HUES6 (cell line): ENCODE data around the gene MCRS1.

Experiments used
- H3K27ac ChIP-seq: 2 replicates; pipeline ENCODE4 v1.7.0; 2013; ENCODE audit warnings: low read depth, mild to moderate bottlenecking, low read length, inconsistent platforms
- H3K27me3 ChIP-seq: 2 replicates; pipeline ENCODE4 v1.6.1; 2013; ENCODE audit warnings: low read length; ENCODE audit not compliant: control insufficient read depth, insufficient read depth
- H3K36me3 ChIP-seq: 2 replicates; pipeline ENCODE4 v1.6.1; 2013; ENCODE audit warnings: low read length; ENCODE audit not compliant: control insufficient read depth, insufficient read depth
- H3K4me1 ChIP-seq: 2 replicates; pipeline ENCODE4 v1.6.1; 2013; ENCODE audit warnings: low read length; ENCODE audit not compliant: control insufficient read depth, insufficient read depth
- H3K4me3 ChIP-seq: 2 replicates; pipeline ENCODE4 v1.5.1; 2013; ENCODE audit warnings: low read depth, low read length
- H3K9ac ChIP-seq: one replicate; pipeline ENCODE4 v1.6.1; 2013; ENCODE audit warnings: mild to moderate bottlenecking, low read length
- H3K9me3 ChIP-seq: 2 replicates; pipeline ENCODE4 v1.6.1; 2013; ENCODE audit warnings: low read depth, low read length; ENCODE audit not compliant: control insufficient read depth, insufficient read depth

The MCRS1 gene

GRCh38 chr12:49599961-49600360 lies 32.0 kb upstream of the MCRS1 start:
- Histone ChIP-seq H3K9me3 (no peaks in the 10 kb centered on the region), H3K4me3 (no peak overlapping the region), H3K36me3 (no peaks in the 10 kb centered on the region), H3K27me3 (no peaks in the 10 kb centered on the region), H3K9ac (no peak overlapping the region), H3K27ac (no peak overlapping the region), H3K4me1 (peaks cover 2% of the 10 kb centered on the region; the same call in 1 of the 2 replicates)

- Histone ChIP-seq H3K27ac (no peak overlapping the region), H3K9me3 (no peaks in the 10 kb centered on the region), H3K4me1 (no peaks in the 10 kb centered on the region), H3K4me3 (no peak overlapping the region), H3K36me3 (0 out of 2 replicates have a peak, but pooled peaks cover 2% of the 10 kb centered on the region), H3K27me3 (no peaks in the 10 kb centered on the region), H3K9ac (no peak overlapping the region)
Measured at GRCh38 chr12:49598527-49598926, 30.6 kb upstream of the MCRS1 start.

- H3K36me3 ChIP-seq: peaks cover 11% of the 10 kb centered on the region
- H3K9ac ChIP-seq: no peak overlapping the region
- no peaks in the 10 kb centered on the region for H3K4me1 ChIP-seq
- H3K27ac ChIP-seq: no peak overlapping the region
- H3K9me3 ChIP-seq: no peaks in the 10 kb centered on the region
- H3K27me3 ChIP-seq: no peaks in the 10 kb centered on the region
- no peak overlapping the region for H3K4me3 ChIP-seq
Measured at GRCh38 chr12:49588721-49589516, 21.0 kb upstream of the MCRS1 start.

- no peak overlapping the region for H3K27ac ChIP-seq
- H3K4me1 ChIP-seq: no peaks in the 10 kb centered on the region
- H3K36me3 ChIP-seq: peaks cover 17% of the 10 kb centered on the region
- H3K9me3 ChIP-seq: no peaks in the 10 kb centered on the region
- H3K27me3 ChIP-seq: no peaks in the 10 kb centered on the region
- H3K4me3 ChIP-seq: no peak overlapping the region
- H3K9ac ChIP-seq: no peak overlapping the region
Measured at GRCh38 chr12:49588281-49588680, 20.3 kb upstream of the MCRS1 start.

- no peak overlapping the region for H3K4me3 ChIP-seq
- H3K36me3 ChIP-seq: peaks cover 22% of the 10 kb centered on the region
- no peak overlapping the region for H3K9ac ChIP-seq
- no peaks in the 10 kb centered on the region for H3K9me3 ChIP-seq
- no peaks in the 10 kb centered on the region for H3K27me3 ChIP-seq
- H3K27ac ChIP-seq: no peak overlapping the region
- no peaks in the 10 kb centered on the region for H3K4me1 ChIP-seq
Measured at GRCh38 chr12:49587174-49587908, 19.4 kb upstream of the MCRS1 start.

- H3K36me3 ChIP-seq: peaks cover 20% of the 10 kb centered on the region
- no peak overlapping the region for H3K4me3 ChIP-seq
- no peak overlapping the region for H3K9ac ChIP-seq
- H3K27me3 ChIP-seq: no peaks in the 10 kb centered on the region
- no peaks in the 10 kb centered on the region for H3K9me3 ChIP-seq
- peaks cover 1% of the 10 kb centered on the region for H3K4me1 ChIP-seq
- H3K27ac ChIP-seq: no peak overlapping the region
Measured at GRCh38 chr12:49585477-49586459, 17.8 kb upstream of the MCRS1 start.

GRCh38 chr12:49584591-49584990 lies 16.6 kb upstream of the MCRS1 start:
- H3K36me3 ChIP-seq: peaks cover 20% of the 10 kb centered on the region
- no peak overlapping the region for H3K9ac ChIP-seq

GRCh38 chr12:49583366-49584094 lies 15.6 kb upstream of the MCRS1 start:
- H3K9ac ChIP-seq: no peak overlapping the region
- H3K27me3 ChIP-seq: no peaks in the 10 kb centered on the region
- no peak overlapping the region for H3K27ac ChIP-seq
- H3K4me1 ChIP-seq: peaks cover 6% of the 10 kb centered on the region
- no peaks in the 10 kb centered on the region for H3K9me3 ChIP-seq
- no peak overlapping the region for H3K4me3 ChIP-seq
- H3K36me3 ChIP-seq: peaks cover 20% of the 10 kb centered on the region

More at GRCh38 chr12:49584591-49584990, 16.6 kb upstream of the MCRS1 start:
- Histone ChIP-seq H3K4me3 (no peak overlapping the region), H3K4me1 (peaks cover 6% of the 10 kb centered on the region), H3K27me3 (no peaks in the 10 kb centered on the region), H3K27ac (no peak overlapping the region), H3K9me3 (no peaks in the 10 kb centered on the region)

GRCh38 chr12:49582850-49583249 lies 14.9 kb upstream of the MCRS1 start:
- H3K9ac ChIP-seq: no peak overlapping the region
- H3K9me3 ChIP-seq: no peaks in the 10 kb centered on the region
- peaks cover 19% of the 10 kb centered on the region for H3K36me3 ChIP-seq
- H3K27me3 ChIP-seq: no peaks in the 10 kb centered on the region
- peaks cover 6% of the 10 kb centered on the region for H3K4me1 ChIP-seq
- H3K4me3 ChIP-seq: no peak overlapping the region
- no peak overlapping the region for H3K27ac ChIP-seq

- no peaks in the 10 kb centered on the region for H3K9me3 ChIP-seq
- peaks cover 17% of the 10 kb centered on the region for H3K36me3 ChIP-seq
- H3K27ac ChIP-seq: no peak overlapping the region
- peaks cover 6% of the 10 kb centered on the region for H3K4me1 ChIP-seq
- no peak overlapping the region for H3K4me3 ChIP-seq
- no peaks in the 10 kb centered on the region for H3K27me3 ChIP-seq
- H3K9ac ChIP-seq: no peak overlapping the region
Measured at GRCh38 chr12:49582201-49582600, 14.3 kb upstream of the MCRS1 start.
